ENCODE measurements around the gene AMDHD2. TPM values are rescaled to one million over a fixed set of nuclear protein-coding genes. Genes with fewer than 3 reads are reported as not detected.
A peak's percentile ranks its signal among the peaks of the same experiment; 100 is the strongest.

Gene AMDHD2
- polyA plus RNA-seq, 12 donors, result 8.2 to 58.4 (median 9.6) TPM; not detected in 1

DNA sequence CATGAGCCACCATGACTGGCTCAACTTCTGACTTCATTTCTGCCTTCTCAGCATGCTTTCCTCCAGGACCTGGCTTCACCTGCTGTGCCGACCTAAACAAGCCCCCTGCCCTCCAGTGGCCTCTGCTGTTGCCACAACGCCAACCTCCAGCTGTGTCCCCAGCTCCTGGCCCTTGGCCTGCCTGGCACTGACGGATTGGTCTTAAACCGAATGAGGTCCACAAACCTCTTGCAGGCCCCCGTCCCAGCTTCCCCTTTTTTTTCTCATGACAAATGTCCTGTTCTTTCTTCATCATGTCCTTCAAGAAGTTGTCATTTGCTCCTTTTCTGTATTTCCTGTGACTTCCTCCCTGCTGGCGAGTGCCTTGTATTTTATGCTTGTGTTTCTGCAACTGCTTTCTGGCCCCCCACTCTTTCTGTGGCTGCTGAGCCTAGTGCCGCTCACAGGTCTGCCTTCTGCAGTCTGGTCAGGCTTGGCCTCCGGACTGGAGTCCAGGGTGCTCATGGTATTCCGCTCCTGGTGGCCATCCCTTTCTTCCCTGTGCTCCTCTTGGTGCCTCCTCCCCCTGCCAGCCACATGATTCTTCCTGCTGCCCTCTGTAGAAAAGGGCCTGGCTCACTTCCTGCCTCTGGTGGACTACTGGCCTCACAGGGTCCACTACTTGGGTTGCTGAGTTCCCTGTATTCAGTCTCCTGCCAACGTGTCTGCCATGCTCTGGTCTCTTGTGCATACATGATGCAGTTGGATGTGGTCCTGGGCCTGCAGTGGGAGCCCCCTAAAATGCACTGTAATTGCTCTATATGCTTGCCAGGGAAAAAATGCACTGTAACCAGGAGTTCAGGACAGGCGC lies 3.6 kb upstream of the AMDHD2 start:
- DNase-seq, result no peak

DNA sequence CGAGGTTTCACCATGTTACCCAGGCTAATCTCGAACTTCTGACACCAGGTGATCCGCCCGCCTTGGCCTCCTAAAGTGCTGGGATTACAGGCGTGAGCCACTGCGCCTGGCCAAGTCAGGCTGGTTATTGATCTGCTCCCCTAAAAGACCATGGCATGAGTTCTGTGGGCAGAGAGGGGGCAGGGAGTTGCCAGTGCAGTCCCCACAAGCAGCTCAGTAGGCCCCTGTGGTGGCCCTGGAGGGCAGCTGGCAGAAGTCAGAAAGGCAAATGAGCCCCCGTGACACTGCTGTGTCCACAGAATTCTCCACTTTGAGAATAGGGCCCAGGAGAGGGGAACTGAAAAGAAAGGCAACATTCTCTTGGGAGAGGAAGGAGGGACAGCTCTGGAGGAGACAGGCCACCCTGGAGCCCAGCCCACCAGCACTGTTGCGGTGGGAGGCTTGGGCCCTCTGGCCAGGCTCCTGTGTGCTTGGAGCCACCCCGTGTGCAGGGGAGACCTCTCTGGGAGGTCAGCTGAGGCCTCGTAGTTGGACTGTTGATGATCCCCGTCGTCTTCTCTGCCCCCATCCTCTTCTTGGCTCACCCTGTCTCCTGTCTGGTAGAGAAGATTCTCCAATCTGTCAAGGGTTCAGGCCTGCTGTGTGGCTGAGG lies 2.1 kb upstream of the AMDHD2 start:
- DNase-seq, result no peak

DNA sequence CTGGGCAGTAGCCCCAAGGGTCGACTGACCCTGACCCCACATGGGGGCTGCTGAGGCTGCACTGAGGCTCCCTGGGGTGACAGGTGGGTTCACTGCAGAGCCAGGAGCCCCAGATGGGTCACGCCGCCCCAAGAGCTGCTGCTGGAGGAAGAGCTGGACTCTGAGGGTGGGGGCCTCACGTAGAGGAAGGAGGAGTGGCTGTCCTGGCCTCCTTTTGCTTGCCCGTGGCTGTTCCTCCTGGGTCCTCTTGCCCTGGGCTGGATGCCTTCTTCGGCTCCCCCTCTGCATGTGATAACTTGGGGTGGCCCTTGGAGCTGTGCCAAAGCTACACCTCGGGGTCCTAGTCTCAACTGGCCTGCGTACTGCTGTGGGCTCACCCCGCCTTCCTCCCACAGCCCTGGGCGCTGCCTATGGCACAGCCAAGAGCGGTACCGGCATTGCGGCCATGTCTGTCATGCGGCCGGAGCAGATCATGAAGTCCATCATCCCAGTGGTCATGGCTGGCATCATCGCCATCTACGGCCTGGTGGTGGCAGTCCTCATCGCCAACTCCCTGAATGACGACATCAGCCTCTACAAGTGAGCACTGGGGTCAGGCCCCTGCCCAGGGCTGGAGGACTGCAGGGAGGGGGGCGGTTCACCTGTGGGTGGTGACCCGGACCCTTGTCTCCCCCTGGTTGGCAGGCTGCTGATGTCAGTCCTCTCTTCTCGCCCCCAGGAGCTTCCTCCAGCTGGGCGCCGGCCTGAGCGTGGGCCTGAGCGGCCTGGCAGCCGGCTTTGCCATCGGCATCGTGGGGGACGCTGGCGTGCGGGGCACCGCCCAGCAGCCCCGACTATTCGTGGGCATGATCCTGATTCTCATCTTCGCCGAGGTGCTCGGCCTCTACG lies 1.1 kb upstream of the AMDHD2 start:
- DNase-seq, result no peak

DNA sequence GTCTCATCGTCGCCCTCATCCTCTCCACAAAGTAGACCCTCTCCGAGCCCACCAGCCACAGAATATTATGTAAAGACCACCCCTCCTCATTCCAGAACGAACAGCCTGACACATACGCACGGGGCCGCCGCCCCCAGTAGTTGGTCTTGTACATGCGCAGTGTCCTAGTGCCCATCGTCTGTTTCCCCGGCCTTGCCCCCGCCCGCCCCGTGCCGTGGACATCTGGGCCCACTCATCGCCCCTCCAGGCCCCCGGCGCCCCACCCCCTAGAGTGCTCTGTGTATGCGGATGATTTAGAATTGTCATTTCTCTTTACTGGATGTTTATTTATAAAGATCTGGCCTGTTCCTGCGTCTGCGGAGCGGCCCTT lies 475 bp upstream of the AMDHD2 start:
- no peak for DNase-seq

DNA sequence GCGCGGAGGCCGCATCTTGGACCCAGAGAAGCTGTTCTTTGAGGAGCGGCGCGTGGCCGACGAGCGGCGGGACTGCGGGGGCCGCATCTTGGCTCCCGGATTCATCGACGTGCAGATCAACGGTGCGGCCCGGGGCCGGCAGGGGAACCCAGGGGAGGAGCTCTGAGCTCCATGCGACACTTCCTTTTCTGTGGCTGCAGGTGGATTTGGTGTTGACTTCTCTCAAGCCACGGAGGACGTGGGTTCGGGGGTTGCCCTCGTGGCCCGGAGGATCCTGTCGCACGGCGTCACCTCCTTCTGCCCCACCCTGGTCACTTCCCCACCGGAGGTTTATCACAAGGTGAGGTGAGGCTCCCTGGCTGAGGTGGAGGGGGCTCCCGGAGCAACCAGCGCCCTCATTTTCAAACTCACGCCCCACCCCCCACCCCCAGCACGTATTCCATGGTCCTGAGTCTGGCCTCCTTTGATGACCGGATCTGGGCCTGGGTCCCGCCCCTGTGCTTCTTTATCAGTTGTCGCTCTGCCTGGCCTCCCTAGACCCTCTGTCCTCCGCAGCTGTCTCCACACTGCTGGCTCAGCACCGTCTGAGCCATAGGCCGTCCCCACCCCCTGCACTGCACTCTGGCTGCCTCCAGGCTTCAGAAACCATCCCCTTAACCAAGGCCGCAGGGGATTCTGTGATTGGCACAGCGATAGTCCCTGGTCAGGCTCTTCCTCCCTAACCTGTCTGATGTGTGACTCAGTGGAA lies 787 bp downstream of the AMDHD2 start:
- no peak for DNase-seq

DNA sequence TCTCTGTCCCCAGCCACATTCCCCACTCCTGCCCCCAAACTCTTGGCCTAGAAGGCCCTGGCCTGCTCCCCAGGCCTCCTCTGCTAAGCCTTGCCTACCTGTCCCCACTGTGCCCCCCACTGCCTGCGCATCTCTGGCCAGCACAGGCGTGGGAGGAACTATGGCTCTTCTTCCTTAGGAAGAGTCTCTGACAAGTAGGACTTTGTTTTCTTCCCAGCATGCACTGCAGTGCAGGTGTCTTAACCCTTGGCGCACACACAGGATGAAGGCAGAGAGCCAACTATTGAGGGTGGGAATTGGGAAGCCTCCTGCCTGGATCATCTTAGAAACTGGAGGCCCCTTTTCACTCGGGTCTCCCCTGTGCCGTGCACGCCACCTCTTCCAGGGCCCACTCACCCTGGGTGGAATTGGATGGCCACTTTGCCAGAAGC lies 3.6 kb downstream of the AMDHD2 start:
- DNase-seq, result no peak

DNA sequence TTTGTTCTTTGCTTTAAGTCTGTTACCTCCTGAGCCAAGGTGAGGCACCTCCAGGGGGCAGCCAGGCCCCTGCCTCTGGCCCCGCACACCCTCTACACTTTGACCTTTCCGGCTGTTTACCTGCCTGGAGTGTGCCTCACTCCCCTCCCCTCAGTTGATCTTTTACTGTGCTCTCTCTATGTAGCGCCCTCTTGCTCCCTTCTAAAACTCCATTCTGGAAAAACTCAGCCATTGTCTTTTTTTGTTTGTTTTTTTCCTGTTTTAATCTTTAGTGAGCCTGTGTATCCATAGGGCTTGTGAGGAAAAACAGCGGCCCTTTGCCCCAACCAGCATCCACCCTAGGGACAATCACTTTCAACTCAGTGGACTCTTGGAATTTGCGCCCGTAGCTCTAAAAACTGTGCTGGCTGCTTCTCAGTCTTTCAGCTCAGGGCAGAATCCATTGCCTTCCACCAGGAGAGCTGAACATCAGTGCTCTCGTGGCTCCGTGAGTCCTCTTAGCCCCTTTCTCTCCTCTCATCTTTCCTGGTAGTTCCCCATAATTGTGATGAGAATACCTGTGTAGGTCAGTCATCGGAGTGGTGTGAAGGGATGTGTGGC lies 4.3 kb downstream of the AMDHD2 start:
- DNase-seq, result no peak

DNA sequence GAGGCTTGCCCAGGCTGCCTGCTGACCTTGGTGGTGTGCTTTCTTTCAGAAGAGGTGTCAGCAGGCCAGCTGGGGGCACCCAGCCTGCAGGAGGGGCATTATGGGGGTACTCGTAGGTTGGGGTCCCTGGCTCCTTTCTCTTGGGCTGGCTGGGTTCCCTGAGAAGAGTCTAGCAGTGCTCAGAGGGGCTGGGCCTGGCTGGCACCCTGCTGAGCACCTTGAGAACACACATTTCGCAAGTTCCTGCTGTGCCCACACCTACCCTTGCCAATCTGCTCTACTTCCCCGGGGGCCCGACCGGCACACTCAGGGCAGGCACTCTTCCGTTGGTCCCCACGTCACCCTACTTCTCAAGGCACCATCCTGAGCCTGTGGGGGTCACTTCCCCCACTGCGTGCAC lies 6.0 kb downstream of the AMDHD2 start:
- no peak for DNase-seq

DNA sequence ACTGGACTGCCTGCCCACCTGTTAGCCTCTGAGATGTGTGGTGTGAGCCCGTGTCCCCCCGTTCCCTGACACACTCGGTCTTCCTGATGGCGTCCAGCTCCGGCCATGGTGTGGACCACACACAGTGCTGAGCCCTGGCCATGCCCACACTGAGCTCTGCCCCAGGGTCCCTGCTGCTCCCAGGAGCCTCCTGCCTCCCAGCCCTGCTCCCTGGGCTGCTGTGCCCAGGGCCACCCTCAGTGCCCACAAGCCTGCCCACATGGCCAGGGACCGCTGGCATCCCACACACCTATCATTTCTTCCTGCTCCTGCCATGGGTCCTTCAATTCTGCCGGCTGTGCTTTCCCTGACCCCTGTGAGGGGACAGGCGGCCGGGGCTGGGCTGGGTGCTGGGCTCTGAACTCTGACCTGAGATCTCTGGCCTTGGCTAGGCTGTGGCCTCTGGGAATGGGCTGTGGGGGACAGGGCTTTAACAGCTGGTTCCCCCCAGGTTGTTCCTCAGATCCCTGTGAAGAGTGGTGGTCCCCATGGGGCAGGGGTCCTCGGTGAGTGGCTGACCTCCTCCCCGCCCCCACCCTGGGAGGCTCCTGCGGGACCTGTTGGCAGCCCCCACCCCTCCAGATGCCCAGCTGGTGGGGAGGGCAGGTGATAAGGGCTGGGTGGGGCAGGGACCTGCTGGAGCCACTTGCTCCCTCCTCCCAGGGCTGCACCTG lies 7.1 kb downstream of the AMDHD2 start:
- no peak for DNase-seq

DNA sequence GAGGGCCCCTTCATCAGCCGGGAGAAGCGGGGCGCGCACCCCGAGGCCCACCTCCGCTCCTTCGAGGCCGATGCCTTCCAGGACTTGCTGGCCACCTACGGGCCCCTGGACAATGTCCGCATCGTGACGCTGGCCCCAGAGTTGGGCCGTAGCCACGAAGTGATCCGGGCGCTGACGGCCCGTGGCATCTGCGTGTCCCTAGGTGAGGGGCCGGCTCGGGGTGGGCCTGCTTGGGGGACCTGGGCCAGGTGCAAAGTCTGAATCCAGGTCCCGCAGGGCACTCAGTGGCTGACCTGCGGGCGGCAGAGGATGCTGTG lies 7.6 kb downstream of the AMDHD2 start:
- no peak for DNase-seq

DNA sequence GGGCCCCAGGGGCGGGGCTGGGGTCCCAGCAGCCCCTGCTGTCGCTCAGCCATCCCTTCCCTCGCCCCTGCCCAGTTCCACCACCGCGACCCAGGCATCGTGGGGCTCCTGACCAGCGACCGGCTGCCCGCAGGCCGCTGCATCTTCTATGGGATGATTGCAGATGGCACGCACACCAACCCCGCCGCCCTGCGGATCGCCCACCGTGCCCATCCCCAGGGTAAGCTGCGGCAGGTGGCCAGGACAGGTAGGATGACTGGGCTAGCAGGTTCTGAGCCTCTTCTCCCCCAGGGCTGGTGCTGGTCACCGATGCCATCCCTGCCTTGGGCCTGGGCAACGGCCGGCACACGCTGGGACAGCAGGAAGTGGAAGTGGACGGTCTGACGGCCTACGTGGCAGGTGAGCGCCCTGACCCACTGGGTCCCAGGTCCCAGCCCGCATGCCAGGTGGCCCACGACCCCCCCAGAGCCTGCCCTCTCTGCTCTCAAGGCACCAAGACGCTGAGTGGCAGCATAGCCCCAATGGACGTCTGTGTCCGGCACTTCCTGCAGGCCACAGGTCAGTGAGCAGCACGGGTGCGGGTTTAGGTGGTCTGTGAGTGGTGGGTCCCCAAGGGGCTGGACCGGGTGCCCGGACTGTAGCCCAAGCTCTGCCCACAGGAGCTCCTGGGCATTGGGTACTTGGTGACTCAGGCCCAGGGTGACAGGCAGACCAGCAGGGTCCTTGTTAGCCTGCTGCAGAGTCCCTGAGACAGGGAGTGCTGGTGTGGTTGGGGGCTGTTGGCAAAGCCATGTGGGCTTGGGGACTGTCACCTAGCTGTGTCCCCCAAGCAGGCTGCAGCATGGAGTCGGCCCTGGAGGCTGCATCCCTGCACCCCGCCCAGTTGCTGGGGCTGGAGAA lies 8.2 kb downstream of the AMDHD2 start:
- no peak for DNase-seq

DNA sequence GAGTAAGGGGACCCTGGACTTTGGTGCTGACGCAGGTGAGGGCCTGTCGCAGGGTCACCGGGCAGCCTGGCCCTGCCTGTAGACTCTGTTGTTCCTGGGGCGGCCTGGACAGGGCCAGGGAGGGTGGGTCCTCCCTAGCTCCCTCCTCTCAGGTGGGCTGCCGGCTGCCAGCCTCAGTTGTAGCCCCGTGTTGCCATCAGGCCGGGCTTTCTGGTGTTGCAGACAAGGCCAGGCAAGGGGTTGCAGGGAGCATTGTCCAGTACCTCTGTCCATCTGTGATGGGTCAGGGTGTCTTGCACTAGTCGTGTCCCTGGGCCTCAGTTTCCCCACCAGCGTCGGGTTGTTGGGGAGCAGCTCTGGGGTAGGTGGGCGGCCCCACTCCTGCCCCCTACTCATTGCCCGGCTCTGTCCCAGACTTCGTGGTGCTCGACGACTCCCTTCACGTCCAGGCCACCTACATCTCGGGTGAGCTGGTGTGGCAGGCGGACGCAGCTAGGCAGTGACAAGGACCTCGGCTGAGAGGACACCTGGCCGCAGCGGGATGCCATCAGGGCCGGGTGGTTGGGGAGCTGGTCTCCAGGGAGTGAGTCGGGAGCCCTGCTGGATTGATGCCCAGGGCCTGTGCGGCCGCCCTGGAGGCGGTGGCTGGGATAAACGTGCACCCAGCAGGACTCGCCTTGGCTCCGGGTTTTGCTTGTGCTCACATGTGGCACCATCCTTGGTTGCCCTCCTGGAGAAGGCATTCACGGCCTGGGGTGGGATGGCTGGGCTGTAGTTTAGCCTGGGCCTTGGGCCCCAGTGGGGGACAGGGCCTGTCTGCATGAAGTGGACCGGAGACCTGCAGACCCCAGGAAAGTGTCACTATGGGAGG lies 9.1 kb downstream of the AMDHD2 start:
- DNase-seq, result no peak

DNA sequence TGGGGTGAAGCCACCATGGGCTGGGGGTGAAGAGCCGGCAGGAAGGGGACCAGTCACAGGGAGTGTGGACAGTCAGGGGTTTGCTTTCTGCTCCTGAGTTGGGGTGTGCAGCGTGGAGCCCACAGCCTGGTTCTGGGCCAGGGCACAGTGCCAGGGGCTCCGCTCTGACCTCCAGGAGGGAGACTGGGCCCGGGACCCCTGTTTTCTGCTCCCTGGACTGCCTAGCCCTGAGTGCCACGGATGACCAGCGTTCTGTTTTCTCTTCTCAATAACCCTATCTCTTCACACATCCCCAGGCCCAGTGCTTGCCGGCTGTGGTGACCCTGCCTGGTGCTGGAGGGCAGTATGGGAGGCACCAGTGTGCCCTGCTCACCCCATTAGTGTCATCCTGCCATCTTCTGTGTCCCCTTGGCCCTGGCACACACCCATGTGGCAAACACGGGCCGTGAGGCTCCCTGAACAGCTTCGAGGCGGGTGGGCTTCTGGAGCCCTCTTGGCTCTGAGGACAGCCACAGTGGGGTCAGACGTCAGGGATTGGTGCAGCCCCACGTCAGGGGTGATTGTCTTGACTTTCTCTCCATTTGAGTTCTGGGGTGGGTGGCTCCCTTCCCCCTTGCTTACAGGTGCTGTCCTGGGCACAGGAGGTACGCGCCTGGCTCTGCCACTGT lies 9.9 kb downstream of the AMDHD2 start:
- no peak for DNase-seq

DNA sequence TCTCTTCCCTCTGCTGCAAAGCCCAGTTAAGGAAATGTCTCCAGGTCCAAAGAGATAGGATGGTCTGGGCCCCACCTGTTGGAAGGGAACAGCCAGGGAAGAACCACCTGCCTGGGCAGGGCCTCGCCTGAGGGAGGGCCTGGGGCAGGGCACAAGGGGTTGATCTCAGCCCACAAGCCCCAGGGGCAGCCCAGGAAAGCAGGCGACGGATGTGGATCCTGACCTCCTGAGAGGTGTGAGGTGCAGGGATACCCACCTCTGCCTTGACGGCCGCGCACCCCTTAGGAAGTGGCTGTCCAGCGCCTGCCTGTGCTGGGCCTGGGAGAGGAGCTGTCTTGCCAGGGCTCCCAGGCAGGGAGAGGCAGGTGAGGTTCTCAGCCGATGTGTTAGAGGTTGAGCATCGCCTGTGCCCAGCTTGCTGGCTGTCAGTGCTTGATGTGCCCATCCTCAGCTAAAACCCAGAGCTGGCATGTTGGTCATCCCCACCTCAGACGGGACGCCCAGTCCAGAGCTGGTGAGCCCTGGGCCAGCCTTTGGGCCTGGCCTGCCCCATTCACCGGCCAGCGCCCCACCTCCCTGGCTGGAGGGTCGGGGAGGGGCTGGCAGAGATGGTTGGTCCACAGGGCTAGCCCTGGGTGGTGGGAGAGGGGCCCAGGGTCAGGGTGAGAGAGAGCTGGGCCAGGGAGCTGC lies 10.6 kb downstream of the AMDHD2 start:
- DNase-seq, result no peak

DNA sequence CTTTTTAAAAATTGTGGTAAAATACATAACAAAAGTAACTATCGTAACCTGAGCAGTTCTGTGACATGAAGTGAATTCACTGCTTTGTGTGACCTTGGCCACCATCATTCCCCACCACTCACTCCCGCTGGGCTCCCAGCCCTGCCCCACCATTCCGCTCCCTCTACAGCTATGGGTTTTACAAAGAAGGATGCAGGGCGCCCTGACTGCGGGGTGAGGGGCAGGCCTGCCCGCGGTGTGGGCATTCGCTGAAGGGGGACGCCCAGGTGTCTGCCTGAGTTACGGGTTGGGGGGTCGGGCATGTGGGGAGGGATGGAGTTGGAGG lies 11.2 kb downstream of the AMDHD2 start, which contains the start of gene CEMP1:
Gene CEMP1 (minus strand): TSS at position 38 of the 325 bp plus-strand sequence. CDS start 335 bp downstream, outside the sequence.
- DNase-seq, result no peak

DNA sequence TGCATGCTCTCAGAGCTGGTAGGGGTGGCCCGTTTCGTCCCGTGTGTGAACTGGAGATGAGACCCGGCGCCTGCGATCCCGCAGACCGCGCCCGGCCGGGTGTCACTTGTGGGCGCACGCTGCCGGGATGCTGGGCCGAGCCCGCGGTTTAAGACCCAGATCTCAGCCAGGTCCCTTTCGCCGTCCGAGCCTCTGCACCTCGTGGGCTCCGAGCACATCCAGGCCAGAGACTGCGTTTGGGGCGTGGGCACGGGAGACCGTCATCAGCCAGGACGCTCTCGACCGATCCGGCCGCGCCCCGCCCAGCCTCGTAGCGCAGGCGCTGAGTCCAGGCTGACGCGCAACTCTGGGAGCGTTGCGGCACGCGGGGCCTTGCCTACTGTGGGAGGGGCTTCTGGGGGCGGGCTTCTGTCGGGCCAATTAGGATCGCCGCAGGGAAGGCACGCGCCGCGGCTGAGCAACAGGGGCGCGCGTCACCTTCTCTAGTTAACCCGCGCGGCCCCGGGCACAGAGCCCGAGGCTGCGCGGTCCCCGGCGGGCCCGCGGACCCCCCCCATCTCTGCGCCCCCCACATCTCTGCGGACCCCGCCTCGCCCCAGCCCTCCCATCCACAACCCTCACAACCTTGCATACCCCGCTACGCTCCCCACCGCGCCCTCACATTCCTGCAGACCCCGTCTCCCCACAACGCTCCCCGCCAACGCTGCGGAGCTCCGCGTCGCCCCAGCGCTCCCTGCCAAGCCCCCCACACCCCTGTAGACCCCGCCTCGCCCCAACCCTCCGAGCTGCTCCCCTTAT lies 11.7 kb downstream of the AMDHD2 start:
- peak; percentile 98 for DNase-seq
